GM12892 (cell line): ENCODE measurements around the gene OR3A3.

Experiments
- POLR2A ChIP-seq: IDR thresholded peaks from 2 replicates; pipeline ENCODE4 v1.6.1; 2011; ENCODE audit warnings: low read depth, low read length, control low read depth
- POLR2AphosphoS5 ChIP-seq: IDR thresholded peaks from 2 replicates; pipeline ENCODE4 v1.6.1; 2011; ENCODE audit warnings: low read depth, low read length, control low read depth

DNA sequence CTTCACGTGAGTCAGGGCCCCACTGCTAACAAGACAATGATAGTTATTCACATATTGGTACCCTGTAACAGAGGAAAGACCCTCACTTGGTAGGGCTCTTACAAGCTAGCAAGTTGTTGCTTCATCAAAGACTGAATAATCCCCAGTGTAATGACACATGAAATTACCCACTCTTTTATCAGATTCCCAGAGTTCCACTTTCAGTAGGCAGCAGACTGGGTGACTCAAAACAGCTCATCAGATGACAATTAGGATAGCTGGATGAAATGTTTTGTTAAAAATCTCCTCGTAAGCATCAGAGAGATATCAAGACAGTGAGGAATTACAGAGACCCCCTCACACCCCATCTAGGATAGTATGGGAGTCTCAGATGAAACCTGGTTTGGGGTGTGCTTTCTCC lies 29.3 kb downstream of the OR3A3 start:
- TF ChIP-seq POLR2A (no peak), POLR2AphosphoS5 (no peak)
